GM12874 (cell line): ENCODE data around the gene DOC2A.

Experiments used
- CTCF ChIP-seq: IDR thresholded peaks from 2 replicates; pipeline ENCODE4 v1.5.1; 2011; ENCODE audit warnings: low read depth, mild to moderate bottlenecking, control low read depth, low read length, moderate library complexity; ENCODE audit not compliant: insufficient read depth

DOC2A gene

GRCh38 chr16:30025156-30025555 lies 14.3 kb upstream of the DOC2A start:
- TF ChIP-seq CTCF: no peak

DNA sequence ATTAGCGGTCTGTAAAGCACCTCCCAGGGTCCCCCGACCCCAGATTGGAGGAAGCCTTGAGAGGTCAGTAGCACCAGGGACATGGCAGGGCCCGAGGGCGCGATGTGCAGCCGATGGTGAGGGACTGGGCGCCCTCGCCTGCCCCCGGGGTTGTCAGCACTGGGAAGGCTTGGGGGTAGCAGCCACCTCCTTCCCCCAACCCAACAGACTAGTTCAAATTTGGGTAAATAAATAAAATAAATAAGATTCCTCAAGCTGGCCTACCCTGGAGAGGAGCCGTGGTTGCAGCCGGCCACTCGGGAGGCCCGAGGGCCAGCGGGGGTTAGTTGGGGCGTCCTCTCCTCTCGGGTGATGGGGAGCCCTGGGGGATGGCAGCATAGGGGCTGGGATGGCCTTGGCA lies 13.6 kb upstream of the DOC2A start:
- TF ChIP-seq CTCF: no peak

- TF ChIP-seq CTCF: no peak
Measured at GRCh38 chr16:30023586-30023985, 12.8 kb upstream of the DOC2A start.

GRCh38 chr16:30022887-30023286 lies 12.1 kb upstream of the DOC2A start, which contains the start of gene C16orf92:
Gene C16orf92, plus strand, starts transcription at chr16:30023198. Its CDS starts 143 bp downstream, at chr16:30023341.
- no peak for TF ChIP-seq CTCF

DNA sequence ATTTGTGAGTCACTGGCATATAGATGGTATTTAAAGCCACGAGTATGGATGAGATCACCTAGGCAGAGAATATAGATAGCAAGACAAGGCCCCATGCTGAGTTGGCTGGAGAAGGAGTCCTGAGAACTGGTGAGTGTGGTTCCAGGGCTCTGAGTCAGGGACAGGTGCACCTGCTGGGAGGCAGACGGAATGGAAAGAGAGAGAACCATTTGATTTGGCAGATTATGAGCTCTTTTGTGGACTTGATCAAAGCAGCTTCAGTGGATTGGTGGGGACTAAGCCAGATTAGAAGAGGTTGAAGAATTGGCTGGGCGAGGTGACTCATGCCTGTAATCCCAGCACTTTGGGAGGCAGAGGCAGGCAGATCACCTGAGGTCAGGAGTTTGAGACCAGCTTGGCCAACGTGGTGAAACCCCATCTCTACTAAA lies 7.9 kb upstream of the DOC2A start:
- no peak for TF ChIP-seq CTCF

DNA sequence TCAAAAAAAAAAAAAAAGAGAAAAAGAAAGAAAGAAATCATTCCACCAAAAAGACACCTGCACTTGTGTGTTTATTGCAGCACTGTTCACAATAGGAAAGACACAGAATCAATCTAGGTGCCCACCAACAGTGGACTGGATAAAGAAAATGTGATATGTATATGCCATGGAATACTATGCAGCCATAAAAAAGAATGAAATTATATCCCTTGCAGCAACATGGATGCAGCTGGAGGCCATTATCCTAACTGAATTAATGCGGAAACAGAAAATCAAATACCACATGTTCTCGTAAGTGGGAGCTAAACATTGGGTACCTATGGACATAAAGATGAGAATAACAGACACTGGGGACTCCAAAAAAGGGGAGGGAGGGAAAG lies 6.4 kb upstream of the DOC2A start:
- no peak for TF ChIP-seq CTCF

DNA sequence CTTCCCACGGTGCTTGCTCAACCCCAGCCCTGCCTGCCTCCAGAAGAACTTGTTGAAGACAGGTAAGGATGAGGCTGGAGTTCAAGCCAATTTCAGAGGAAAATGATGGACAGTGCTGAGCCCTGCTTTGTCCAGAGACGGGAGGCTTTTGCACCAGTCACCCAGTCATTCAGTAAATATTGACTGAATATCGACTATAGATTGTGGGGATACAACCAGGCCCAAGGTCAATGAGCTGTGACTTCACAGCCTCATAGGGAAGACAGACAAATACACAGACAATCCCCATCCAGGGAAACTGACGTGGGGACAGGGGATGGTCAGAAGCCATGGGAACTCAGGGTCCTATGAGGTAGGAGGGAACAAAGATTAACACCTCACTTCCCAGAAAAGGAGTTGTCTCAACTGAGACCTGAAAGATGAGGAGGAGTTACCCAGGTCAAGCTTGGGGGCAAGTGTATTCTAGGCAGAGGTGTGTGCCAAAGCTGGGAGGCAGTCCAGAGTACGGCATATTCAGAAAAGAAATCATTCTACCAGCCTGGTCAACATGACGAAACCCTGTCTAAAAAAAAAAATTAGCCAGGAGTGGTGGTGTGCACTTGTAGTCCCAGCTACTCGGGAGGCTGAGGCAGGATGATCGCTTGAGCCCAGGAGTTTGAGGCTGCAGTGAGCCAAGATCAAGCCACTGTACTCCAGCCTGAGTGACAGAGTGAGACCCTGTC lies 5.9 kb upstream of the DOC2A start:
- no peak for TF ChIP-seq CTCF
